GM15510 (cell line): ENCODE data around the gene KCNK1.

Experiments
- POLR2A ChIP-seq: IDR thresholded peaks from 3 replicates; pipeline ENCODE4 v1.6.1; 2011; ENCODE audit warnings: borderline replicate concordance; ENCODE audit not compliant: insufficient read length; ENCODE audit errors: extremely low read depth

Gene KCNK1

GRCh38 chr1:233689748-233690254, 75.9 kb downstream of the KCNK1 start:
- TF ChIP-seq POLR2A, result no peak

DNA sequence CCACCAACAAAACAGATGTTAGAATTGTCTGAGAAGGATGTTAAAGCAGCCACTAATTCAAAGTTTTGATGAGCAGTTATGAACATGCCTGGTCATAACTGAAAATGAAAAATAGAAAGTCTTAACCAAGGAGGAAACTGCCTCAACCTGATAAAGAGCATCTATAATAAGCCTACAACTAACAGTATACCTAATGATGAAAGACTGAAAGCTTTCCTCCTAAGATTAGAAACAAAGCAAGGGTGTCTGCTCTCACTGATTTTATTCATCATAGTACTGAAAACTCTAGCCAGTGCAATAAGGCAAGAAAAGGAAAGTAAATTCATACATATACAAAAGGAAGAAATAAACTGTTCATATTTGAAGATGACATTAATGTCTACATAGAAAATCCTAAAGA, 82.0 kb downstream of the KCNK1 start:
- no peak for TF ChIP-seq POLR2A

- TF ChIP-seq POLR2A, result no peak
Observed at GRCh38 chr1:233700338-233700737, 86.4 kb downstream of the KCNK1 start.

GRCh38 chr1:233704170-233704897, 90.4 kb downstream of the KCNK1 start:
- TF ChIP-seq POLR2A, result no peak

- TF ChIP-seq POLR2A, result no peak
Observed at GRCh38 chr1:233704898-233705723, 91.2 kb downstream of the KCNK1 start.

DNA sequence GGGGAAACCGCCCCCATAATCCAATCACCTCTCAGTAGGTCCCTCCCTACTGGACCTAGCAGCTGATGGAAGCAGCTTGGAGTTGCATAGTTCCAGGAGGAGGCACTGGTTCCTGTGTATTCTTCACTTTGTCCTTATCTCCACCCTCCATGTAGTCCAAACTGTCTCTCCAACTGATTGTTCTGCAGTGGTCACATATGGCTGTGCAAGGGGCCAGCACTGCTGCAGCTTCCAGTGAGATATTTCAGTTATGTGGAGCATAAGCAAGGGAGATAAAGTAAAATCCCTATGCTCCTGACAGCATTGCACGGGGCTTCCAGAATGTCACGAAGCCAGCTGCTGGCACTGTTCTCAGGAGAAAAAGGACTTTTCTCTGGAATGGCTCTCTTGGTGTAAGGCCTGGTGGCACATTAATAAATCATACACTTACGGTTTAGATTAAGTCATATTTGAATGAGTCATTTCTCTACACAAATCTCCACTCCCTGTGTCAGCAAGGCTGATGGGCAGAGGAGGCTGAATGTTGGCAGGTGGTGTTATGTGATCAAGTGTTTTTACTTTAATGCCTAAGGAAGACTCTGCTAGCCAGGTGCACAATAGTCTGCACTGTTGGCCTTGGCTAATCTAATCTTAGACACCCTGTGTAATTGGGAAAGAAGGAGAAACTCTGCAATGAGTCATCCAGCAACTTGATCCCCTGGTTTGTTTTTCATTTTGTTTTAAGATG, 93.4 kb downstream of the KCNK1 start:
- TF ChIP-seq POLR2A, result no peak

- no peak for TF ChIP-seq POLR2A
Observed at GRCh38 chr1:233707880-233708815, 94.2 kb downstream of the KCNK1 start.

DNA sequence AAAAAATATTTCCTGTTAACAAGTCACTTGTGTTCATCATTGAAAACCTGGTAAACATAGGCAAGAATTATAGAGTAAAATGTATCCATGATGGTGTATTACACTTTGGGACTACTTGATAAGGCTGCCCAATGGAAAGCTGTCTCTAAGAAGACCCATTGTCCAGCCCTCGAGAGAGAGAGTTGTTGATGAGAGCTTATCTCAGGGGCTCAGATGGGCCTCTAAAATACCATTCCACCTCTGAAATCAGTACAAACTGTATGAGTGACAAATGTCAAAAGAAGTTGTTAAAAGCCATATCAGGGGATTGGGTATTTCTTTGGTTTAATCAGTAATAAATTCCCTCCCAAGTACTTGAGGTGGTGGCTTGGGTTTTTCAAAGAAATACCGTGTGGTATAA, 96.1 kb downstream of the KCNK1 start:
- TF ChIP-seq POLR2A, result no peak

DNA sequence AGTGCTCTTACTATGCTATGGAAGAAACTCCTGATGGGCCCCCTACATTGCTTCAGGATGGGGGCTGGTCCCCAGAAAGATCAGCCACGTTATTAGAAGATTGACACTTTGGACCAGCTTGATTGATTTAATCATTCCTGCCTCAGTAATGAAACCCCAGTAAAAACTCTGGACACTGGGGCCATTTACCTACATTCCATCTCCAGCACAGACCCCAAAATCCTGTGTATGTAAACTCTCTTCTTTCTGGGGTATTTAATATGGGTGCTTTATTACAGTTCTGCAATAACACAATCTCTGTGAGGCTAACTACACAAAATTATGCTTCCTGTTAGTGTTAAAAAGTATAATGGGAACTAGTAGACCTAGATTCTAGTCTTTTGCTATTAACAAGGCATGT, 96.6 kb downstream of the KCNK1 start:
- no peak for TF ChIP-seq POLR2A

DNA sequence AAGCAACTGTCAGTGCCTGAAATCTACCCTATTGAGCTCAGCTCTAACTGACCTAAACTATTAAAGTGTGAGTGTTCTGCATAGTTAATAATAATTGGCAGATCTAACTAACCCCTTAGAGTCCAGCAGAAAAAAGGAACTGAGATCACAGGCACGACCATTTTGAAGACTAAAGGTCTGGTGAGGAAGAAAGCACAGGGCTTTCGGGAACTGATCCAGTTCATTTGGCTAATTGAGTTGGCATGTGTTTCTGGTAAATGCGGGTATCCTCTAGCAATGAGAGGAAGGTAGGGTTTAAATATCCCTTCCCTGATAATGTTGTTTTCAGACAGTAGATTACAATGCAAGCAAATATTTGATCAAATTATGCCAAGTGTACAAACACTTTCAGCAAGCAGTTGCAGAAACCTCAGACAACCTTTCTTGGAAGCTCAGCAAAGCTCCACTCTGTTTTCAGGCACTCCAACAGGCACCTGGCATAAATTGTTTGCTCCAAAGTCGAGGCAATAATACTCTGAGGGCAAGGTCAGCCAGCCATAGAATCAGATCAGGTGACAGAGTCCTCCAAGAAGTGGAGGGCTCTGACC, 100.8 kb downstream of the KCNK1 start:
- no peak for TF ChIP-seq POLR2A

GRCh38 chr1:233718057-233718456, 104.2 kb downstream of the KCNK1 start:
- no peak for TF ChIP-seq POLR2A

DNA sequence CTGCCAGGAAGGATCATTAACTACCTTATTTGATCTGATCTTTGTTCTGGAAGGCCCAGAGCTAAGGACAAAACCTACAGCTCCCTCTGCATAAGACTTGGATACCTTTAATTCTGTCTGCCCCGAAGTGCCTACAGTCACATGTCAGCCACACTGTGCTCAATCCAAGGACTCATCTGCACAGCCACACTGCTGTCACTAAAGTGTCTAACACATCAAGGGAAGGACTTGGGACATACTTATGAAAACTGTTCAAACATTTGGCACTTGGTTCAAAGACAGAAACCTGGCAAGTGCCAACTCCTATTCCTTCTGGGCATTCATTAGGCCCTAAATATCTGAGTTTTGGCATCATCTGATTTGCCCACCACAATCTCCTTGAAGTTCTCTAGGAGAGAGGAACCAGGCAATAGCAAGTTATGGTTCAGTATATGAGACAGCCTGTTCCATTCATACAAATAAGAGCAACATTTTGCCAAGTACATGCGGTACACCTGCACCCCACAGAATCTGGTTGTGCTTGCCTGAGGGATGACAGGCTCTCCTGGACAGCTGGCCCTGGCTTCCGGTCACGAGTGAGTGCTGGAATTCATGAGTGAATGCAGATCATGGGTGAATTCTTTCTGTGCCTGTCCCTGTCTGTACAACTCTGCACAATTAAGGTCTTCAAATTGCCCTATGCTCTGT, 105.9 kb downstream of the KCNK1 start:
- TF ChIP-seq POLR2A, result no peak

DNA sequence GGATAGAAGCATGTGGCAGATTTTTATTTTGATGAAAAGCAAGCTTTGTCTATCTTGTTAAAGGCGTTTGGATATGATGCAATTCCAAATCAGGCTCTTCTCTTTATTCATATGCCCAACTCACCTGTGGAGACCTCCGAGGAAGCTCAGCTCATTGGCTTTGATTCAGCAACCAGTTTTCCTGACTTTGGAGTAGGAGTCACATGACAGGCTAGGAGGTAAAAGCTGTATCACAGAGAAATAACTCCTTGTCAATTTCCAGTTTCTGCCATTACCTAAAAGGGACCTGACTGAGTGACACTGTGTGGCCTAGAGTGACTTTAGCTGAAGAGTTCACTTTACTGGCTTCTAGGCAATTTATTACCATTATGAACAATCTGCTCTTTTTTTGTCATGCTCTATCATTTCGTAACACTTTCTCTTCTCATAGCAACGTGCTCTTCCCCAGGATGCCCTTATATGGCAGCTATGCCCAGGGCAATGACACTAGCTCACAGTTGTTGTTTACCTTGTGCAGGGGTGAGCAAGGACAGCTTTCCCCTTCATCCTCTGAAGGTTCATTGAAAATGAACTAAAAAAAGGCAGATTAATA, 107.2 kb downstream of the KCNK1 start:
- no peak for TF ChIP-seq POLR2A
